Smooth muscle cell (in vitro differentiated cells): ENCODE measurements around the gene CYB561D1. TPM values are rescaled to one million over a fixed set of nuclear protein-coding genes. Genes with fewer than 3 reads are reported as not detected.

ENCODE experiments used
- DNase-seq: peaks from one replicate; lab custom pipeline; 2025; ENCODE audit not compliant: unreplicated experiment; lab: John Stamatoyannopoulos, UW
- H2AFZ ChIP-seq: fragments of 200-600 bp; sonication (generic); 2 replicates; pipeline ENCODE4 v1.6.0; 2016; ENCODE audit warnings: antibody characterized with exemption, low read depth, mild to moderate bottlenecking
- H3F3A ChIP-seq: fragments of 200-600 bp; sonication (generic); 2 replicates; pipeline ENCODE4 v1.6.0; 2017; ENCODE audit warnings: antibody characterized with exemption, low read depth
- H3K27ac ChIP-seq: fragments of 200-600 bp; sonication (generic); 2 replicates; pipeline ENCODE4 v1.5.1; 2016; ENCODE audit warnings: low read depth, mild to moderate bottlenecking
- H3K27me3 ChIP-seq: fragments of 200-600 bp; sonication (generic); 2 replicates; pipeline ENCODE4 v1.6.1; 2016; ENCODE audit warnings: low read depth, mild to moderate bottlenecking
- H3K36me3 ChIP-seq: fragments of 200-600 bp; sonication (generic); 2 replicates; pipeline ENCODE4 v1.5.1; 2016; ENCODE audit warnings: low read depth
- H3K4me1 ChIP-seq: fragments of 200-600 bp; sonication (generic); 2 replicates; pipeline ENCODE4 v1.5.1; 2016; ENCODE audit warnings: low read depth
- H3K4me2 ChIP-seq: fragments of 200-600 bp; sonication (generic); 2 replicates; pipeline ENCODE4 v1.6.0; 2016; ENCODE audit warnings: mild to moderate bottlenecking
- H3K4me3 ChIP-seq: fragments of 200-600 bp; sonication (generic); 2 replicates; pipeline ENCODE4 v1.5.1; 2016; ENCODE audit warnings: mild to moderate bottlenecking
- H3K79me2 ChIP-seq: fragments of 200-600 bp; sonication (generic); 2 replicates; pipeline ENCODE4 v1.6.0; 2016; ENCODE audit warnings: low read depth, mild to moderate bottlenecking
- H3K9ac ChIP-seq: fragments of 200-600 bp; sonication (generic); 2 replicates; pipeline ENCODE4 v1.6.0; 2016; ENCODE audit warnings: low read depth
- H3K9me3 ChIP-seq: fragments of 200-600 bp; sonication (generic); replicated peaks from 2 replicates; pipeline ENCODE4 v1.5.1; 2016; ENCODE audit warnings: low read depth
- H4K20me1 ChIP-seq: fragments of 200-600 bp; sonication (generic); 2 replicates; pipeline ENCODE4 v1.6.0; 2016; ENCODE audit warnings: low read depth
- WGBS: methylation state at CpG from one replicate; pipeline ENCODE4 v1.1.7; 2016; ENCODE audit warnings: low lambda C conversion rate; 5-methylcytosine and 5-hydroxymethylcytosine counted together
- polyA plus RNA-seq: library from polyadenylated mRNA; unstranded; fragments of >200 nt; fragmentation: Nextera tagmentation; extraction: Ambion mirVana; gene quantifications from 2 replicates; pipeline ENCODE4 v1.2.1, GENCODE V29; 2016
- total RNA-seq: library from RNA; depleted of rRNA; stranded (reverse); fragments of >200 nt; gene quantifications from 2 replicates; pipeline ENCODE4 v1.2.3, GENCODE V29; 2014
- TF ChIP-seq, protein P1 (sequence below): fragments of 200-600 bp; sonication (generic); IDR thresholded peaks from 2 replicates; pipeline ENCODE4 v1.5.1; 2017; ENCODE audit warnings: borderline replicate concordance, mild to moderate bottlenecking, antibody characterized with exemption; ENCODE audit not compliant: insufficient read depth, poor library complexity, severe bottlenecking

Gene CYB561D1
- total and polyA plus RNA-seq, 2 experiments from 2014 or later = 4.5 to 5.3 TPM

- H3F3A ChIP-seq = peaks cover 18% of the 10 kb centered on the region
- H3K9me3 ChIP-seq = no peaks in the 10 kb centered on the region
- H3K4me1 ChIP-seq = no peaks in the 10 kb centered on the region
- no peak overlapping the region for H3K27ac ChIP-seq
- 92% methylated on average over 3 of the region's 3 CpGs for WGBS
- peaks cover 17% of the 10 kb centered on the region for H4K20me1 ChIP-seq
- H3K4me2 ChIP-seq = no peak overlapping the region
- no peak overlapping the region for H2AFZ ChIP-seq
- no peak for DNase-seq
- H3K4me3 ChIP-seq = no peak overlapping the region
- no peaks in the 10 kb centered on the region for H3K79me2 ChIP-seq
- H3K9ac ChIP-seq = no peak overlapping the region
- H3K27me3 ChIP-seq = no peaks in the 10 kb centered on the region
- no peaks in the 10 kb centered on the region for H3K36me3 ChIP-seq
- TF ChIP-seq, protein P1, sequence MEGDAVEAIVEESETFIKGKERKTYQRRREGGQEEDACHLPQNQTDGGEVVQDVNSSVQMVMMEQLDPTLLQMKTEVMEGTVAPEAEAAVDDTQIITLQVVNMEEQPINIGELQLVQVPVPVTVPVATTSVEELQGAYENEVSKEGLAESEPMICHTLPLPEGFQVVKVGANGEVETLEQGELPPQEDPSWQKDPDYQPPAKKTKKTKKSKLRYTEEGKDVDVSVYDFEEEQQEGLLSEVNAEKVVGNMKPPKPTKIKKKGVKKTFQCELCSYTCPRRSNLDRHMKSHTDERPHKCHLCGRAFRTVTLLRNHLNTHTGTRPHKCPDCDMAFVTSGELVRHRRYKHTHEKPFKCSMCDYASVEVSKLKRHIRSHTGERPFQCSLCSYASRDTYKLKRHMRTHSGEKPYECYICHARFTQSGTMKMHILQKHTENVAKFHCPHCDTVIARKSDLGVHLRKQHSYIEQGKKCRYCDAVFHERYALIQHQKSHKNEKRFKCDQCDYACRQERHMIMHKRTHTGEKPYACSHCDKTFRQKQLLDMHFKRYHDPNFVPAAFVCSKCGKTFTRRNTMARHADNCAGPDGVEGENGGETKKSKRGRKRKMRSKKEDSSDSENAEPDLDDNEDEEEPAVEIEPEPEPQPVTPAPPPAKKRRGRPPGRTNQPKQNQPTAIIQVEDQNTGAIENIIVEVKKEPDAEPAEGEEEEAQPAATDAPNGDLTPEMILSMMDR = no peak
Measured at GRCh38 chr1:109502364-109502851, 8.5 kb downstream of the CYB561D1 start.

DNA sequence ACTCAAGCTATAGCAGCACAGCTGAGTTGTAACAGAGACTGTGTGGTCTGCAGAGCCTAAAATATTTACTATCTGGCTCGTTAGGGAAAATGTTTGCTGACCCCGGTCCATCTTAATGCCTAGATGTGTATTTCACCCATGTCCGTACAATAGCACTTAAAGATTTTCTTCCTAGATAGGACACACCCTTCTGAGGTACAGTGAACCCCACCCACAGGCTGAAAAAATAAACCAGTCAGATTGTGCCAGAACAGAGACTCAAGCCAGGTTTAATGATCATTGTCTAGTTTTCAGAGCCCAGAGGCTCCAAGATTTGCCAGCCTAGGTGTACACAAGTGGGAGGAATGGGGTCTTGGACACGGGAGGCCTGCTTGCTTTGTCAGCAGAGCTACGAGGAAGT is 10.0 kb downstream of the CYB561D1 start:
- H2AFZ ChIP-seq = no peak overlapping the region
- WGBS = 88% methylated on average over 5 of the region's 5 CpGs
- peaks cover 18% of the 10 kb centered on the region for H3F3A ChIP-seq
- no peak overlapping the region for H3K4me2 ChIP-seq
- no peaks in the 10 kb centered on the region for H3K79me2 ChIP-seq
- H3K4me3 ChIP-seq = no peak overlapping the region
- no peaks in the 10 kb centered on the region for H3K9me3 ChIP-seq
- no peak for DNase-seq
- TF ChIP-seq, protein P1 = no peak
- peaks cover 12% of the 10 kb centered on the region for H4K20me1 ChIP-seq
- H3K27me3 ChIP-seq = no peaks in the 10 kb centered on the region
- no peak overlapping the region for H3K27ac ChIP-seq
- H3K36me3 ChIP-seq = no peaks in the 10 kb centered on the region
- no peak overlapping the region for H3K9ac ChIP-seq
- H3K4me1 ChIP-seq = peaks cover under 1% of the 10 kb centered on the region

DNA sequence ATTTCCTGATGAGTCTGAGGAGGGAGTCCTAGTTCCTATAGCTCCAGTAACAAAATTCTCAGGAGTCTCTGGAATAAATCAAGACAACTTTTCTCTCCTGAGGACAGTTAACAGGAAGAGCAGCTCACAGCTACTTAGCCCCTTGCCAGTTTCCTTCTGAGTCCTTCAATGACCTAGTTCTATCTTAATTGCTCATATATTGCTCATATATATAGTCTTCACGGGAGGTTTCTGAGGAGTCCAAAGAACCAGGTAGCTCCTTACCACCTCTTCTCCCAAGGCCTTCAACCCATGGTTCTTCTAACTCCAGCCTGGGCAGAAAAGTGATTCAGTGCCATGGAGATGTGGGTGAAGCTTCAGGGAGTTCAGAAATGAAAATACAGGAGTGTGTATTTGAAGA is 11.1 kb downstream of the CYB561D1 start:
- DNase-seq = no peak
- no peak overlapping the region for H3K4me3 ChIP-seq
- 90% methylated on average over 1 of the region's 1 CpG for WGBS
- H3K4me1 ChIP-seq = peaks cover 6% of the 10 kb centered on the region
- no peak overlapping the region for H3K9ac ChIP-seq
- peaks cover 5% of the 10 kb centered on the region for H4K20me1 ChIP-seq
- no peaks in the 10 kb centered on the region for H3K9me3 ChIP-seq
- no peak overlapping the region for H2AFZ ChIP-seq
- no peaks in the 10 kb centered on the region for H3K36me3 ChIP-seq
- peaks cover 14% of the 10 kb centered on the region for H3F3A ChIP-seq
- H3K4me2 ChIP-seq = no peak overlapping the region
- TF ChIP-seq, protein P1 = no peak
- no peaks in the 10 kb centered on the region for H3K79me2 ChIP-seq
- peaks cover 2% of the 10 kb centered on the region for H3K27me3 ChIP-seq
- no peak overlapping the region for H3K27ac ChIP-seq
